HG03565 (cell line): ENCODE measurements around the gene KCNIP4.

ENCODE experiments used
- ATAC-seq: cut with Tn5 transposase; IDR thresholded peaks from one replicate; pipeline ENCODE4 v1.9.1; 2021; ENCODE audit warnings: mild to moderate bottlenecking, moderate library complexity; ENCODE audit not compliant: unreplicated experiment

The KCNIP4 gene

DNA sequence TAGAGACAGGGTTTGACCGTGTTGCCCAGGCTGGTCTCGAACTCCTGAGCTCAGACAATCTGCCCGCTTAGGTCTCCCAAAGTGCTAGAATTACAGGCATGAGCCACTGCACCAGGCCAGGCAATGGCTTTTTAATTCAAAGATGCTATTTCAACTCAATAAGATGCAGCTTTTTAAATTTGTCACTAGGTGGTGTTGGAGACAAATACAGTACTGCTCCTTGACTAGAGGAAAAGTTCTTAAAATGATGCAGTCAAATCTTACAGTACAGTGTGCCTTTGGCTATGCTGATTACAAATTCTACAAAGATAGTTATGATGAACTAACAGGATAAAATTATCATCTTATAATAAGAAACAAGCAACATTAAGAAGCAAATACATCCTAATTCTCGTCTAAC, 441.1 kb downstream of the KCNIP4 start:
- ATAC-seq: no peak

DNA sequence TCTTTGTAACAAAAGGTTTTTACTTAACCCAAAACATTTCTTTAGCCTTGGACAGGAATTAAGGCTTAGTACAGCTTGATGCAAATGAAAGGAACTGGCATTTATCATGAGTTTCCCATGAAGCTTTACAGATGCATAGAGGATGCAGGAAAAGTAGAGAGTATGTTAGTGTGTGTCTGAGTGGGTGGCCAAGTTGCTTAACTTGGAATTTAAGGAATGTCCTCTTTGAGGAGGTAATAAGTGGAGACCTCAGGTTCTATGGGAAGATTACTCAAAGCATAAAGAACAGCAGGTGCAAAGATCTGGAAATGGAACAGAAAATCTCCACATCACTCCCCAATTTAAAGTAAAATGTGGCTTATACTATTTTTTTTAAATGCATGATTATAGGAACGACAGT, 457.9 kb downstream of the KCNIP4 start:
- no peak for ATAC-seq

DNA sequence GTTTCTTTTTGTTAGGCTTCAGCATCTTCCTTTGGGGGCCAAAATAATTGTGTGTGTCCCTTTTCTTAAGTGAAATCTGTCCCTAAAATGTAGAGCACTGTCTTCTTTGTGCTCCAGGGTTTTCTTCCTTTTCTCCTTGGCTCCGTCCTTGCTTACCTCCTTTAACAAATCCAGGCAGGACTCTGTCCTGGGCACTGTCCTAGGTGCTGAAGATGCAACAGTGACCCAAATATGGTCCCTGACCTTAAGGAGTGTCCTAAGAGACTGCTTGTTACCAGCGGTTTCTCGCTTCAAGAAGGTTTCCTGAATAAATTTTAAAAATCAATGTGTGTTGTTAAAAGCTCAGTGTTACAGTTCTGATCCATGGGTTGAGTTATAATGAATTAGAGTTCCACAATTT, 471.8 kb downstream of the KCNIP4 start:
- ATAC-seq: no peak

DNA sequence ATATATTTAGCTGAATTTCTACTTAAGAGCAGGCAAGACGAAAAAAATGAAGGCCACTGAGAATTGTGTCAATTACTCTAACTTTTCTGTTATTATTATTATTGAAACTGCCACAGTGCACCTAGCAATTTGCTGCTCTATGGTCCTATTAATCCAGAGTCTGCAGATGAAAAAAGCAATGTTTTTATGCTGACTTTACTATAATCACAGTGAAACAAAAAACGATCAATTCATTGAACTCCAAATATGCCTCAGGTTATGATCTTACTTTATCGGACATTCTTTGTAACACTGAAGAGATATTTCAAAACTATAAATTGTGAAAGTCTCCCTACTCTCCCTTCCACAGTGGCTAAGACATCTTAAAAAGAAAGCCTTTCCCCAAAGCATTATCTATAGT, 474.4 kb downstream of the KCNIP4 start:
- ATAC-seq: no peak

DNA sequence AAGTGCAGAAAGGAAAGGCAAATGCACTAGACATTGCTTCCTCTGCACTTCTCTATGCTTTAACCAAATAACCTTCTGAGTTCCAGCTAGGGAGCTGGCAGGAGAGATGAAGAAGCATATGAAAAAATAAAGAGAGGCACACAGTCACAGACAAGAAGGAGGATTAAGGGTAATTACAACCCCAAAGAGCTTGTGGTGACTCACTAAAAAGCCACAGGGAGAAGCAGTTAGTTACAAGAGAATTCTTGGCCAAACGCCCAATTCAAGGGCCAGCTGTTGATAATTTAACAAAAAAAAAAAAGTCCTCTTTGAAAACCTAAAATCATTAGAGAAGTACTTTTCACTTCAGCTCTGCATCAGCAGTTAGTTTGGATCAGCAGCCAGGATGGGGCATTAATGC, 478.0 kb downstream of the KCNIP4 start:
- ATAC-seq: no peak

DNA sequence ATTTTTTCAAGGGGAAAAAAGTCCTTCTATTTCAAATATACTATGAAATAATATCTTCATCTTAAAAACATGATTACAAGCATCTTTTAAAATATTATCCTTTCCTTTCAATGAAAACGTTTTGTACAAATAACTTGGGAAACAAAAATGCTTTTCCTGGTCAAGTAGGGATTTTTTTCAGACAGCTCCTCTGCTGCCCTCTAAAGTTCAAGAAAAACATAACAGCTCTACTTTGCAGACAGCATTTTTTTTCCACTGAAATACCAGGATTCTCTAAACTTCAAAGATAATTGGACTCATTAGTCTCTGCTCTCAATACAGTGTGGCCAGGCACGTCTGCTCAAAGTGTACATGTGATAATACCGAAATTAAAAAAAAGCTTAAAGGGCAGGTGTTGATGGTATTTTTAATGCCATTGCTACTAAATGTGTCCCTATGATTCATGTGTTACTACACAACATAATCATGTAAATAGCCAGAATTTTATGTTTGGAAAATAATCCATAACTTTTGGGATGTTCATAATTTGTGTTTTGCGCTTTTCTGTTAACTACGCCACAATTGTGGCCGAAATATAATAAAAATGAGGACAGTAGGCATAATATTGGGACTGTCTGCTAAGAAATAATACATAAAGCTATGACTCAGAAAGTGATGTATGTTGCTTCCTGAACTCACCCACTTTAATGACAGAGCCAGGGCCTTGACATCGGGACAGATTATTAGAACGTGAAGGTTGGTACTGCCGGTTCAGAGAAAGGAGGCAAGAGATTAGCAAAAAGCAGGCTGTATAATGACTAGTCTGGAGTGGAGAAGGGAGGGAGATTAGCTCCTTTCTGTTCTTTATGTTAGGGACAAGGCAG, 478.9 kb downstream of the KCNIP4 start:
- no peak for ATAC-seq

DNA sequence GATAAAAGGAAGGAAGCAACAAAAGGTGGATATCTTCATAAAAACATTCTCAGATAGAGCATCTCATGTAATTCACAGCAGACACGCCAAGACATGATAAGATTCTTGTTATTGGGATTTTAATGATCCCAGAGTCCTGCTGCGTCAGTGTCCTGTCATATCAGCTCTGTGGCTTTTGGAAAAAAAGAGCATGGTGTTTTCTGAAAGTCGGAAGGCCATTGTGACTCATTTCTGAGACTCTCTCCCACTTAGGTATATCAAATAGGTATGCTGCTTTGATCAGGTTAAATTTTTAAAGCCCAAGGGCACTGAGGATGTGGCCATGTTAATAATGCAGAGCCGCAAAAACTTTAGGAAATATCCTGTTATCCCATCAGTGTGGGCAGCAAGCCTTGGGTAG, 481.0 kb downstream of the KCNIP4 start:
- ATAC-seq: no peak

DNA sequence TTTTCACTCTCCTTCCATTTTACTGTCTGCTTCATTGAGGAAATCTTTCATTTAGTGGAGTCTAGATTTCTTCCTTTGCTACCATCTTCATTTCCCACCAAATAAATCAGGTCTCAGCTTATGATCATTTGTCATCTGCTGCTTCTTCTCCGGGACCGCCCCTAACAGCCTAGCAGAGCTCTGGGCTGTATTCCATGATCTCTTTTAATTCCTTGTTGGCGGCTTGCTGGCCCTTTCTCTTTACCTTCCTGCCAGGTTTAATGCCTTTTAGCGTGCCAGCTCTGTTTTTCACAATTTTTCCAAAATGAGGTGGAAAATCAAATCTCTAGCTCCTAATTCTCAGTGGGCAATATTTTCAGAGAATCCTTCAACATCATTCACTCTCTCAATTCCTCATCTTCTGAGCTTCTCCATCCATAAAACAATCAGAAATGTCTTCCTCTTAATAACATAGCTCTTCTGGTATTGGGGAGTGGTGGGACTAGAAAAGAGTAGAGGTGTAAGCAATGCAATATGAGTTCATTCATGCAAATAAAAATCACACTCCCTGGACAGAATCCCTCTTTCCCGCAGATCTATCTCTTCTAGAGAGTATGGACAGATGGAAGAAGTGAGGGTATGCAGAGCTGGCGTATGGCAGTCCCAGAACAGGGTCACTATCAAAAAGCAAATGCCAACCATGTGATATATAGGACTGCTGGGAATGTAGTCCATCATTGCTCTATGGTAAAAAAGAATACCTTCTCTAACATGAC, 491.3 kb downstream of the KCNIP4 start:
- ATAC-seq: no peak

DNA sequence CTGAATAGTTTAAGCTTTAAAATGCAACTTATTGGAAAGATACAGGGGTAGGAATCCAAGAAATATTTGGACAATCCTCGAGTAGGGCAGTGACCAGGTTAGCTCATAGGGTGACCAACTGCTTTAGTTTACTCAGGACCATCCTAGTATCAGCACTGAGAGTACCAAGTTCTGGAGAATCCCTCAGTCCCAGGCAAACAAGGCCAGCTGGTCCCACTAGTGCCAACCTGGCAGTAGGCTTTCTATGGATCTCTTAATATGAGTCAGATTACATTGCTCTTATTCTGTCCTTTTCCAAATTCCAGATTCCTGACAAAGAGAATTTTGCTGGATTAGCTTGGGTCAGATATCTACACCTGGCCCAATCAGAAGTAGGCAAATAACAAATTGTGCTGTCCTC, 493.7 kb downstream of the KCNIP4 start:
- no peak for ATAC-seq

DNA sequence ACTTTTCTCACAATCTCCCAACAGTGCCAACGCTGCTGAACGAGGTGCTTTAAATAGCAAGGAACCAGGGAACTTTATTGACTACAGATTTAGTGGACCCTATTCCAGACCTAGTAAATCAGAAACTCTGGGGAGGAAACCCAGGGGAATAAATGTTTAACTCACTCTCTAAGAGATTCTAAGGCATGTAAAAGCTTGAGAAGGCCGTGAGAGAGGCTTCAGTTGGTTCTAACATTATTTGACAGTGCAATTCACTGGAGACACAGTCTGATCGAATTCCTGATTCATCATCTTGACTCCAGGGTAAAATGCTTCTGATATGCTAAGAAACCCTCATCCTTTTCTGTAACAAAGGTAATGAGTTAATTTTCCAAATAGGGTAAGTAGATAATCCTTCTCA, 494.4 kb downstream of the KCNIP4 start:
- ATAC-seq: no peak

DNA sequence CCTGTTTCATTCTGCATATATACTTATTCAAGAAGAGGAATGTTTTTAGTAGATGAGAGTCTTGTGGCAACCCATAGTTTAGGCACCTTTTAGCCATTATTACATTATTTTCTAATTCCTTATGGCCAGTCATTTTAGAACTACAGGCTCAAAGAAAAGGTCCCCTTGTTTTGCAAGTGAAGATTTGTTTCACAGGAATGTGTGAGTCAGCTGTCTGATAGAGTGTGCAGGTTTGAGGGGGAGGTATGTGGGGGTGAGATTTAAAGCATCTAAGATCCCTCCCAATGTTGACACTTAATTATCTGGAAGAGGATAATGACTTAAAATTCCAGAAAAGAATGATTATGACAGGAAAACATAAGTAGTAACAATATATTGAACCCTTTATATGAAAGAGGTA, 495.6 kb downstream of the KCNIP4 start:
- ATAC-seq: no peak

DNA sequence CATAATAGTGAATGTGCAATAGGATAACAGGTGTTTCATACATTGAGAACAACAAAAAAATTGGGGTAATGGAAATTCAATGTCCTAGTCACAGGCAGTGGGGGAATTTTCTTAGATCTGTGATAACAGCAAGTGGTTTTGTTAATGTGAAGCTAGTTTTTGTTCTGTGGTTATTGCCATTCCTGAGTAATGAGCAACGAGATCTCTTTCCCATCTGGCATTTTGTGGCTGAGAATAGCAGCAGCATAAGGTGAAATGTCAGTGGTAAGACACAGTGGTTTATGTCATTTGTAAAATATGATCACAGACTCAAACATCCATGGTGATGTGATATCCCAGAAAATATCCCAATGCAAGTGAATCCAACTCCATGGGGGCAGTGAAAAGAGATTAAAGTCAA, 497.5 kb downstream of the KCNIP4 start:
- no peak for ATAC-seq

DNA sequence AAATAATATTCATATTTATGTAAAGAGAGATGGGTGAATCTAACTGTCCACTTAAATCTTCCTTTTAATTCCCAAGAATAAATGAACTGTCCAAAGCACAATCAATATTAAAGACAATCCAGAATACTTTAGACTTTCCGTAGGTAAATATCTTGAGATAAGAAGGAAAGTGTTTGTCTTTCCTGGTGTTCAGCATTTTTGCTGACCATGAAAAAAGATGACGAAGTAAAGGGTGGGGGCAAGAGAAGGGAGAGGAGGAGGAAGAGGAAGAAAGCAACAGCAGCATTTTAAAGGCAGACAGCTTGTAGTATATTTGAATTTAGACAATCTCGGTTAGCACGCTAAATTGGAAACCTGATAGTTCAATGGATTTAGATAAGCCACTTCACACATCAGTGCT, 498.2 kb downstream of the KCNIP4 start:
- no peak for ATAC-seq

DNA sequence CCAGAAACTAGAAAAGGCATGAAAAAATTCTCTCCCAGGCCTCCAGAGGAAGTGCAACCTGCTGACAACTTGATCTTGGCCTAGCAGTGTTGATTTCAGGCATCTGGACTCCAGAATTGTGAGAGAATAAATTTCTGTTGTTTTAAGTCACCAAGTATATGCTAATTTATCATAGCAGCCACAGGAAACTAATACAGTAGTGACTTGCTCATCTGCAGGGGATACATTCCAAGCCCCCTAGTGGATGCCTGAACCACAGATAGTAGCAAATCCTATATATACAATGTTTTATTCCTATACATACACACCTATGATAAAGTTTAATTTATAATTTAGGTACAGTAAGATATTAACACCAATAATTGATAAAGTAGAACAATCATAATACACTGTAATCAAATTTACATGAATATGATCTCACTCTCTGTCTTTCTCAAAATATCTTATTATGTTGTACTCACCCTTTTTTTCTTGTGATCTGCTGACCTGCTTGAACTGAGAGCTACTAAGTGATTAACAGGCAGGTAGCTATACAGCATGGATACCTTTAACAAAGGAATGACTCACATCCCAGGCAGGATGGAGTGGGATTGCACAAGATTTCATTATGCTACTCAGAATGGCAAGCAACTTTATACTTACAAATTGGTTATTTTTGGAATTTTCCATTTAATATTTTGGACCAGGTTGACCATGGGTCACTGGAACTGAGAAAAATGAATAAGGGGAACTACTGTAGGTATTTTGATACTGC, 501.1 kb downstream of the KCNIP4 start:
- no peak for ATAC-seq

DNA sequence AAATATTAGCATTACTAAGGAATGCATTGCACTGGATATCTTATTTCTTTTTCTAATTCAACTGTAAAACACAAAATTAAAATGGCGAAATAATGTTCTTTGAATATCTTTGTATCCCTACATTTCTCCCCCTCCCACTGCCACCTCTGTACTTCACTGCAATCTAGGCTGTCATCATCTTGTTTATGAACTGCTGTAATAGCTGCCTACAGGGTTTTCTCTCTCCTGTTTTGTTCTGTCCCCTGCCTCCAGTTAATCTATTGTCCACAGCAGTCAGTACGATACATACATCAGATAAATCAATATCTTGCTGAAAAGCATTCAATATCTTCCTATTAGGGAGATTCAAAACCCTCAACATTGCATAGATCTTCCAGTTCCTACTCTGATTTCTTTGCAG, 528.4 kb downstream of the KCNIP4 start:
- no peak for ATAC-seq

DNA sequence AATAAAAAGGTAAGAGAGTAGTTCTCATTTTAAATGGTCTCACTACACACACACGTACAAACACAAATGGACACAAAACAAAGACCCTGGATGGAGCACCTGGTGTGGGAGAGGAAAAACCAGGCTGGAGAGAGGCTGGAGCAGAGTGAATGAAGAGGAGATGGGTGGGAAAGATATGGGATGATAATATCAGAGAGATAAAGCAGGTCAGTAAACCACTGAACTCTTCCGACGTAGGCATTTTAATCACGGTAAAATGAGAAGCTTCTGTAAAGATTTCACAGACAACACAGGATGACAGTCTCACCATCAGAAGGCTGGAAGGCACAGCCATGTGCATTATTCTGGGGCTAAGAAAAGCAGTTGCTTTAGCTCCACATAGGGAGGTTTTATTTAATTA, 532.8 kb downstream of the KCNIP4 start:
- no peak for ATAC-seq

DNA sequence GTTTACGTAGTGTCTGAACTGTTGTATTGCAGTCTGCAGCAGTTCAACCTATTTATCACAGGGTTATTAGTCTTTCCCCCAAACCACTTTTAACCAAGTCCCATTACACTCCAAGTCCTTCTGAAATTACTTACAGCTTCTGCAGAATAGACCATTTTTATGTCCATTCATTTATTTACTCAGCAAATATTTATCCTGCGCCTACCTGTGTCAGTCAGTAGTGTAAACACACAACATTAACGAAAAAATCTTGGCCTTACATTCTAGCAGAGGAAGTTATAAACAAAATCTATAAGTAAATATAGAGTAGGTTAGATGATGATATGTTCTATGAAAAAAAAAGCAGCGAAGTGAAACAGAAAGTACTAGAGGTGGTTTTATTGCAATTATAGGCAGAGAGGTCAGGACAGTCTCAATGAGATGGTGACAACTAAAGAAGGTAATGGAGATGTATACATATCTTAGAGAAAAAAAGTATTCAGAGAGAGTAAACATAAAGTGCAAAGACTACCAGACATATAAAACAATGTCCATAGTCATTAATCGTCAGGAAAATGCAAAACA, 534.7 kb downstream of the KCNIP4 start:
- no peak for ATAC-seq

DNA sequence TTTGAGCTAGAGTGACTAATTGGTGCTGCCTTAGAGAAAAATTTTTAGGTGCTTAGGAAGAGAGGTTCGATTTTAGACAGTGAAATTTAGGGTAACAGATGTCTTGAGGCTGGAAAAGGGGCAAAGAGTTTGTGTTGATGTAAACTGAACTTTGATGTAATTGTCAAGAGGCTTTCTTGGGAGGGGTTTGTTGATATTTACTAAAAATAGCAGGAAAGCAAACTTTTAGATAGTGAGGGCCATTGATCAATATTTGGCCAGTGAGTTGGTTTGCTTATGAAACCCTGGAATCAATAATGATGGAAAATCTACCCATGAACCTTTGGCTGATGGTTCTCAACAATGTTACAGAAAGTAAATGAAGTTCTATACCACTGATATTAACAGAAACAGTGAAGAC, 537.5 kb downstream of the KCNIP4 start:
- no peak for ATAC-seq

DNA sequence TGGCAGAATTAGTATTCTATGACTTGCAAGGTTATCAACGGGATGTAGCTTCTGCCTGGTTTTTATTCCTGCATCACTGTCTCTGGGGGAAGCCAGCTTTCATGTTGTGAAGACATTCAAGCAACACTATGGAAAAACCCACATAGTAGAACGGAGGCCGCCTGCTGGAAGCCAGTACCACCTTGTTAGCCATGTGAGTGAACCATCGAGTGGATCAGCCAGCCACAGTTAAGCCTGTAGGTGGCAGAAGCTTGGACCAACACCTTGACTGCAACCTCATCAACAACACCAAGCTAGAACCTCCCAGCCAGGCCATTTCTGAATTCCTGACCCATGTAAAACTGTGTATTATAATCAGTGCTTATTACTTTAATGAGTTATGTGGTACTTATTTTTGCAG, 538.2 kb downstream of the KCNIP4 start:
- ATAC-seq: no peak

DNA sequence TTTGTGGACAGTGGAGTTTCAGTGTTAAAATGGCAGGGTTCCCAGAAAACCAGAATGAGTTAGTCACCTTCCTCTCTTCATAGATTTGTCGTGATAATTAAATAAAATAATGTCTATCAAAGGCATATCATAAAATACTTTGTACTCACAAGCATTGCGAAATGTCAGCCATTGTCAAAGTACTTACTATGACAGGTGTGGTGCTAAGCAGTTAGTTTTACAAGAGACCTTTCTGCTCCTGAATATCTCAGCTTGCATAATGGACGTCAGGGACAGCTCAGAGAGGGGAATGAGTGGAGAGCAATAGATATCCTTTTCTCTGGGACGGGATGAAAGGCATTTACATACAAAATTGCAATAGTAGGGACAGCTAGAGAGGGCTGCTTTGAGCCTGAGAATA, 560.9 kb downstream of the KCNIP4 start:
- no peak for ATAC-seq

DNA sequence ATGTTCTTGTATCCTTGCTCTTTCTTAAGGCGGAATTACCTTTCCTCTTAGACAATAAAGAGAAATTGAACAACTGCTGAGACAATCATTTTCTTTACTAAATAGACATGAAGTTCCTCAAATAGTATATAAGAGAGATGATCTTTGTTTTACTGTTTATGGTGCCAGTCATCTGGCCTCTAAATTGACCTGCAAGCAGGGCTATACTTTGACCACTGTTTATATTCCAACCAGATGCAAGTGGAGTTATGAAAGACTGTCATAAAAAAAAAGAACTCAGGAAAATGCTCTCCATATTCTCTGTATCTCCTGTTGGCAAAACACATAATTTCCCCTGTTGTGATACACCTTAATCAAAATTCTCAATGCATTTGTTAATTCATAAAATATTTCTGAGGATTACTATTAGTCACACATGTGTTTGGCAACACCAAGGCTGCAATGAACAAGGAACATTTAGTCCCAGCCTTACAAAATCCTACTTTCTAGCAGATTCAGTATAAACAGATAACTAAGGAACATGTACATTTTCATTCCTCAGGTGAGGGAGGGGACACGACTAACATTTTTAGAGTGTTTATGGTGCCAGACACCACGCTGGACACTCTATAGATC, 562.3 kb downstream of the KCNIP4 start:
- no peak for ATAC-seq
